Left forelimb (tissue), 1 donor: ENCODE results near the gene MT1A.
A peak's percentile ranks its signal among the peaks of the same experiment; 100 is the strongest.

Experiments
- DNase-seq: peaks from one replicate; pipeline ENCODE4 v3.0.0-alpha.2; 2018; ENCODE audit warnings: low spot score

MT1A gene

GRCh38 chr16:56637814-56638750 is at the start of gene MT1A:
Gene MT1A, plus strand, starts transcription at chr16:56638666. Its CDS starts 73 bp downstream, at chr16:56638739.
- no peak for DNase-seq

- DNase-seq, result no peak
Measured at GRCh38 chr16:56588781-56589140, 49.7 kb upstream of the MT1A start.

DNA sequence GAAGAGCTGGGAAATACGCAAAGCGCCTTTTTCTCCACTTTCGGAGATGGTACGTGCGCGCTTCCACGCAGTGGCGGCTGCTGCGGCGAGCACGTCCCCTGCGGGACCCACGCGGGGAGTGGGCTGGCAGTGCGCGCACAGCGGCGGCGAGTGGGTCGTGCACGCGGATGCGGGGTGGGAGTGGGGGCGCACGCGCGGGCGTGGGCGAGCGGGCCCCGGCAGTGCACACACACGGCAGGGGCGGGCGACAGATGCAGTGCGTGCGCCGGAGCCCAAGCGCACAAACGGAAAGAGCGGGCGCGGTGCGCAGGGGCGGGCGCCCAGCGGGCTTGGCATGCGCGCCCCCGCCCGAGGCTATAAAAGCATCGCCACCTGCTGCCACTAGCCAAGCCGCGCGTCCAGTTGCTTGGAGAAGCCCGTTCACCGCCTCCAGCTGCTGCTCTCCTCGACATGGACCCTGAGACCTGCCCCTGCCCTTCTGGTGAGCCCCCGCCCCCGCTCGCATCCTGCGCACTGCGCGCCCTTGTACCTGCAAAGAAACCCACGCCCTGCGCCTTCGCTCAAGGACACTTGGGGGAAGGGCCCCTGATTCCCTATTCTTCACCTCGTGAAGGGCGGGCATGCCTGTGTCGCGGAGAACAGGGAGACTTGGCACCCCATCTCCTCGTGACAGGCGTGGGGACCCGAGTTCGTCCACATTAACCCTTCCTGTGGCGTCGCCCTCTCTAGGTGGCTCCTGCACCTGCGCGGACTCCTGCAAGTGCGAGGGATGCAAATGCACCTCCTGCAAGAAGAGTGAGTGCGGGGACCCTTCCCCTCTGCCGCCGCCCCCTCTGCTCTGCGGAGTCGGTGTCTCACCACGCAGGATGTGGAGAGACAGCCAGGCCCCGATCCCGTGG is 49.1 kb upstream of the MT1A start, which contains the start of gene MT3:
TSS of gene MT3 (plus strand) at position 388 of the 899 bp plus-strand sequence. CDS start at position 451, 63 bp downstream.
- DNase-seq, result peak; percentile 65

DNA sequence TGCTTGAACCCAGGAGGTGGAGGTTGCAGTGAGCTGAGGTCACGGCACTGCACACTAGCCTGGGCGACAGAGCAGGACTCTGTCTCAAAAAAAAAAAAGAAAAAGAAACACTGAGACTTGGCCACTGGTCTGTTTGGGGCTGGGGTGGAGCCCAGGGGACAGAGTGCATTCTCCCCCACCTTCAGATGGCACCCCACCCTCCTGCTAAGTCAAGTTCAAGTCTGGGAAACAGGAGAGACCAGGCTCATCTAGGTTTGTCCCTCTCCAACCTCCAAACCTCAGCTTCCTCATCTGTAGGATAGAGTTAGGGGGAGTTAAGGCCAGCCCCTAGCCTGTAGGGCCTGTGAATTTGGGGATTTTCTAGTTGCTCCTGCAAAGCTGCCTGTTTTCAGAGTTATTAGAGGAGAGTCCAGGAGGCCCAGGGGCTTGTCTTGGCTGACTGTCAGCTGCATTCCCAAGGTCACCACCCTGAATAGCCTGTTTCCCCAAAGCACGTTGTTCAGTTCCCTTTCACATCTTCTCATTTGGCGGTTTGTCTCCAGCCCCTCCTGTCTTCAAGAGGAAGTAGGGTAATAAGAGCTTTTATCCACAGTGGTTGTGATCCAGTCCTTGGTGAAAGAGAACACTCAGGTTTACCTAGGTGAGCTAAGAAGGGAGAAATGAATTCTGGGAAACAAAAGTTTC is 46.9 kb upstream of the MT1A start:
- no peak for DNase-seq

- no peak for DNase-seq
Measured at GRCh38 chr16:56593573-56594291, 44.7 kb upstream of the MT1A start.

GRCh38 chr16:56594292-56594619 is 44.2 kb upstream of the MT1A start:
- no peak for DNase-seq

- DNase-seq, result no peak
Measured at GRCh38 chr16:56600398-56600999, 38.0 kb upstream of the MT1A start.

- DNase-seq, result no peak
Measured at GRCh38 chr16:56601325-56601724, 37.1 kb upstream of the MT1A start.

DNA sequence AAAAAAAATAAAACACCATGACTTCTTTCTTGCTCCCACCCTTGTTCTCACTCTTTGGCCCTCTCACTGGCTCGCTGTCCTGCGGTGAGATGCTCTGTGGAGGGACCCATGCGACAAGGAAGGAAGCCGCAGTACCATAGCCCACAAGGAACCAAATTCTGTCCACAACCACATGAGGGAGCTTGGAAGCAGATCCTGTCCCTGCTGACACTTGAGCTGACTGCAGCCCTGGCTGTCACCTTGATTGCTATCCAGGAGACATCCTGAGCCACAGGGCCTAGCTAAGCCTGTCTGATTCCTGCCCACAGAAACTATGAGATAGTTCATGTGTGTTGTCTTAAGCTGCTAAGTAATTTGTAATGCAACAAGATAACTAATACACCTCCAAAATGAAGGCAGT is 34.9 kb upstream of the MT1A start:
- no peak for DNase-seq

DNA sequence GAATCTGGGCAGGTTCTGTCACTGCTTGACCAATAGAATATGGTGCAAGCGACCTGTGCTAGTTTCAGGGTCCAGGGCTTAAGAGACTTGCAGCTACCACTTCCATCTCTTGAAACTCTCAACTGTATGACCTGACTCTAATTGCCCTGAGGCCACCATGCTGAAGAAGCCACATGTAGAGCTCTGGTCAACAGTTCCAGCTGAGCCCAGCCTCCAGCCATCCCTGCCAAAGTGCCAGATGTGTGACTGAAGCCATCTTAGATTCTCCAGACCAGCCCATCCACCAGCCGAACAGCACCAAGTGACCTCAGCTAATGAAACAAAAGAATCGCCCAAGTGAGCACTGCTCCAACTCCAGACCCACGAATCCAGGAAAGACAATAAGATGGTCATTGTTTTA is 33.5 kb upstream of the MT1A start:
- DNase-seq, result no peak

GRCh38 chr16:56605475-56605874 is 33.0 kb upstream of the MT1A start:
- no peak for DNase-seq

GRCh38 chr16:56606071-56606475 is 32.4 kb upstream of the MT1A start:
- no peak for DNase-seq

DNA sequence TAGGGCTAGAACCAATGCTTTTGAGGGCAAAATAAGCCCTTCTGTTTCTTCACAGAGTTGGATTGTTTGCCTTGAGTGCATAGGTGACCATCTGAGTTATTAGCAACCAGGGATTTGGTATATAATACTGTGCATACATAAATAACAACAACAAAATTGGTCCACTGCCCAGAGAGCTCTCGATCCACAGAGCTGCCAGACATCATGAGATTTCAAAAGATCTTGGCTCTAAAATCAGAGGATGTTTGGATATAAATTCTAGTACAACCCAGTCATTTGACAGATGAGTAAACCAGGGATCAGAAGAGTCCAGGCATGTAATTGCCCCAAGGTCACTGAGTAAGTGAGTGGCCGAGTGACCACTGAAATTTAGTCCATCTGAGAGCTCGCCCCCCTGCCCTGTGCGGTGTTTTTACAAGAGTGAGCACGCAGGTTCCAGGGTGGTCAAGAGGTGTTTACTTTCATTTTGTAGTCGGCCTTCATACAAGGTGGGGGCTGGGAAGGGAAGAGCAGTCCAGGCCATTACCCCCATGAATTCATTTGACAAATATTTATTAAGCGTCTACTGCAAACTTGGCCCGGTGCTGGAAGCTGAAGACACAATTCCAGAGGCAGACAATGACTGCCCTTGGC is 31.9 kb upstream of the MT1A start:
- DNase-seq, result no peak

DNA sequence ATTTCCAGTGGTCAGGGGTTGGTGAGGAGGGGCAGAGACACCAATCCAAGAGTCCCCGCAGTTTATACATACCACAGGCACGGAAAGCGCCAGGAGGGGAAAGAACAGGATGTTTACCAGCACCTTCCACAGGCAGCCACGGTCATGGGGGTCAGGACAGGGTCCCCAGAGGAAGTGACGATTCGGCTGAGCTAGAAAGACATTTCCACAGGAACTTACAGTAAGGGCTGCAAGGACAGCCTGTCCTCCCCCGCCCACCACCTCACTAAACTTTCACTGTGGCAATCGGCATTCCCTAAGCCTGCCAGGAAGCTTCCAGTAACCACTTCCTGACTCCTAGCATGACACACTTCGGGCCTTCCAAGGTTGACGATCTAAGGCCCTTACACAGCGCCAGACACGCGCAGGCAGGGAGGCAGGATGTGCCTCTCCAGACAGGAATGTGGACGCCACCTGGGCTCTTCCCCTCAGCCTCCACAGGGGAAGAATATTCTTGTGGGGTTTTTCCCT is 31.3 kb upstream of the MT1A start:
- DNase-seq, result peak; percentile 76

DNA sequence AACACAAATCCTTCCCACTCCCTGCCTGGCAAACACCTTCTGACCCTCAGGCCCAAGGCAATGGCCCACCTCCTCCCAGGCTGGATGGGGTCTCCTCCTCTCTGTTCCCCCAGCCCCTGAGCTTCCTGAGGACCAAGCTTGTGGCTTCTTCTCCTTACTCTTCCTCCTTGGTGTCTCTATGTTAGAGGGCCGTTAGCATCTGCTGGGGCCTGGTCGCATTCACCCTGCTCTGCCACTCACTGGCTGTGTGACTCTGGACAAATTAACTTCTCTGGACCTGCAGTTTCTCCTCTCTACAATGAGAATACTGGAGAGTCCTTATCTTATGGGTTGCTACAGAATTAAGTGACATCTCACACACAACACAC is 30.8 kb upstream of the MT1A start:
- DNase-seq, result no peak

GRCh38 chr16:56608043-56608875 is 30.2 kb upstream of the MT1A start, which contains the start of gene MT2A:
Gene MT2A, plus strand, starts transcription at chr16:56608584. Its CDS starts 72 bp downstream, at chr16:56608656.
- peak; percentile 87 for DNase-seq

DNA sequence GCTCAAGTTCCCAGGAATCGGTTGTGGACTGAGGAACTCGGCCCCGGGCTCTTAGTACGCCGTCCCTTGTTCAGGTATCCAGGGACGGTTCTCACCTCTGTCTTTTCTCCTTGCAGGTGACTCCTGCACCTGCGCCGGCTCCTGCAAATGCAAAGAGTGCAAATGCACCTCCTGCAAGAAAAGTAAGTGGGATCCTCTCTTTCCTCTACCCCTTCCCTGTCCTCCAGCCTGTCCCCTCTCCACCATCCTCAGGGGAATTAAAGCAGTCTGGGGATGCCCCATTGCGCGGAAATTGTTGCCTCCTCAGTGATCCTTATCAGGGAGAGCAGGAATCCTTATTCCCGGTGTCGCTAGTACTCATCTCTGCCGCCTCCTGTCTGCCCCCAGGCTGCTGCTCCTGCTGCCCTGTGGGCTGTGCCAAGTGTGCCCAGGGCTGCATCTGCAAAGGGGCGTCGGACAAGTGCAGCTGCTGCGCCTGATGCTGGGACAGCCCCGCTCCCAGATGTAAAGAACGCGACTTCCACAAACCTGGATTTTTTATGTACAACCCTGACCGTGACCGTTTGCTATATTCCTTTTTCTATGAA is 29.5 kb upstream of the MT1A start:
- DNase-seq, result no peak

- no peak for DNase-seq
Measured at GRCh38 chr16:56609463-56609921, 29.0 kb upstream of the MT1A start.

DNA sequence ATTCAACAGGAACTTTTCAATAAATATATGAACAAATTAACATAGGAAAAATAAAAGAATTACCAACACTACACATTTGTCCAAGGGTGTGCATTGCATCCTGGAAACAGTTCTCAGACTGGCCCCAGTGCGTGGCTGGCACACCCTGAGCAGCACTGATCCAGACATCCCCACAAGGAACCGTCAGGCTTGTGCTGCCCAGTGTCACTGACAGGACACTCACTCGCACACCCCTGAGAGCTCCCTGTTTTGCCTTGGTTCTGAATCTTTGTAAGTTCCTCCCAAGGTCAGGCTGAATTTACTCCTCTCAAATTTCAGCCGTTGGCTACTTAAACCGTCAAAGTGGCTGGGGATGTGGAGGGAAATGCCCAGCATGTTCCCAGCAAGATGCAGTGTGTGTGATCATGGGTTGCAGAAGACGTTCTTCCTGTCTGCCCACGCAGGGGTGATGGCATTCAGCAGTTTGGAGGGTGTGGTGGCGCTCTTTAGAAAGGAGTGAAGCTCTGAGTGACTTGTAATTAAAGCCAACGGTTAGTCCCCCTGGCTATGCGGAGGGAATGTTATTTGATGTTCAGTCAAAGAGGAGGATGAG is 28.4 kb upstream of the MT1A start:
- DNase-seq, result no peak
